ENCODE results near the gene AMPH. TPM values are rescaled to one million over a fixed set of nuclear protein-coding genes. Genes with fewer than 3 reads are reported as not detected.

AMPH gene
- total RNA-seq, 1 experiment from 2014 or later, result not detected

GRCh38 chr7:38424750-38425463, 206.3 kb downstream of the AMPH start (continued):
- peak in 2 of 3 experiments; percentile 16 to 18; a peak in 1 of 6 replicates for TF ChIP-seq CTCF (IDR thresholded peaks at IDR 0.05 in 2 of 3, conservative IDR thresholded peaks at IDR 0.05 in 1 of 3; ENCODE audit: borderline replicate concordance in 1 of 3, insufficient read depth in 1 of 3, low read depth in 2 of 3, low read length in 2 of 3)
- TF ChIP-seq RAD21 (IDR thresholded peaks at IDR 0.05; ENCODE audit: low read depth), result peak; percentile 36
- TF ChIP-seq ZFX (IDR thresholded peaks at IDR 0.05), result no peak
- no peak for TF ChIP-seq ATF3 (IDR thresholded peaks at IDR 0.05)

- H3K36me3 ChIP-seq (ENCODE audit: control insufficient read depth in 1 of 2, insufficient read depth in 2 of 2, low read length in 2 of 2), result no peaks in the 10 kb centered on the region
- CTCF ChIA-PET, result no interaction called here
- no peak for ATAC-seq
- no peaks in the 10 kb centered on the region for H4K20me1 ChIP-seq (ENCODE audit: insufficient read depth)
- peaks cover 24% of the 10 kb centered on the region; the same call in 1 of the 2 replicates for H3K27me3 ChIP-seq (ENCODE audit: insufficient read depth, low read length)
- no peak overlapping the region for H3K9ac ChIP-seq (ENCODE audit: low read length)
- intact Hi-C loops (cut with micrococcal nuclease), result no loop called here
- H2AFZ ChIP-seq (ENCODE audit: low read depth, low read length, poor library complexity, severe bottlenecking), result no peak overlapping the region
- H3K4me2 ChIP-seq (ENCODE audit: low read length), result no peak overlapping the region
- no peak overlapping the region for H3K4me3 ChIP-seq (replicated peaks in 1 of 2; ENCODE audit: low read depth in 1 of 2, low read length in 2 of 2)
- RAD21 ChIA-PET (ENCODE audit: low non-redundant PET in 1 of 2, low total read pairs in 2 of 2, uncharacterized antibody in 2 of 2, unreplicated experiment in 2 of 2), result no interaction called here
- POLR2A ChIA-PET, result no interaction called here
- no peaks in the 10 kb centered on the region for H3K9me2 ChIP-seq (ENCODE audit: insufficient read depth)
- H3K4me1 ChIP-seq (ENCODE audit: control insufficient read depth in 1 of 2, insufficient read depth in 2 of 2, low read length in 2 of 2), result no peaks in the 10 kb centered on the region
- no peak for DNase-seq (ENCODE audit: low read depth, low spot score)
- no peak for TF ChIP-seq CBX3 (IDR thresholded peaks at IDR 0.05; ENCODE audit: low read depth)
- no peak for TF ChIP-seq ZNF274 (IDR thresholded peaks at IDR 0.05; ENCODE audit: low read depth, low read length)
- TF ChIP-seq MAX (IDR thresholded peaks at IDR 0.05), result no peak
- TF ChIP-seq EZH2phosphoT487 (IDR thresholded peaks at IDR 0.05; ENCODE audit: borderline replicate concordance), result no peak
- no peak for TF ChIP-seq POLR2AphosphoS5 (IDR thresholded peaks at IDR 0.05; ENCODE audit: low read depth, low read length)
- no peak for TF ChIP-seq RAD21 (IDR thresholded peaks at IDR 0.05; ENCODE audit: low read depth)
- TF ChIP-seq ZFX (IDR thresholded peaks at IDR 0.05), result no peak
- no peaks in the 10 kb centered on the region for H3K9me3 ChIP-seq (ENCODE audit: control insufficient read depth in 1 of 2, insufficient read depth in 1 of 2, low read depth in 1 of 2, low read length in 2 of 2)
- H3K27ac ChIP-seq (ENCODE audit: low read depth, low read length), result no peak overlapping the region
- no TSS peak for BruUV-seq (replicated peaks)
- H3K79me2 ChIP-seq (ENCODE audit: insufficient read depth, low read length), result no peaks in the 10 kb centered on the region
Observed at GRCh38 chr7:38413784-38414183, 217.4 kb downstream of the AMPH start.

Measured in HCT116 (cell line).